Coronary artery (tissue), 2 donors: Measurements from ENCODE around the gene CYP46A1.

ENCODE experiments used
- DNase-seq: peaks from one replicate; pipeline ENCODE4 v3.0.0-alpha.2; 2017; ENCODE audit warnings: low spot score
- H3K27ac ChIP-seq, 2 donors: fragments of 200-600 bp; sonication (generic); one replicate each; pipeline ENCODE4 v1.5.1; 2016 to 2019
- H3K4me3 ChIP-seq: fragments of 200-600 bp; sonication (generic); 2 replicates; pipeline ENCODE4 v1.5.1; 2016; ENCODE audit warnings: mild to moderate bottlenecking, moderate library complexity
- TF ChIP-seq, protein P1 (sequence below): fragments of 200-600 bp; sonication (generic); IDR thresholded peaks from one replicate; pipeline ENCODE4 v1.5.1; 2019; ENCODE audit warnings: antibody characterized with exemption

Gene CYP46A1

DNA sequence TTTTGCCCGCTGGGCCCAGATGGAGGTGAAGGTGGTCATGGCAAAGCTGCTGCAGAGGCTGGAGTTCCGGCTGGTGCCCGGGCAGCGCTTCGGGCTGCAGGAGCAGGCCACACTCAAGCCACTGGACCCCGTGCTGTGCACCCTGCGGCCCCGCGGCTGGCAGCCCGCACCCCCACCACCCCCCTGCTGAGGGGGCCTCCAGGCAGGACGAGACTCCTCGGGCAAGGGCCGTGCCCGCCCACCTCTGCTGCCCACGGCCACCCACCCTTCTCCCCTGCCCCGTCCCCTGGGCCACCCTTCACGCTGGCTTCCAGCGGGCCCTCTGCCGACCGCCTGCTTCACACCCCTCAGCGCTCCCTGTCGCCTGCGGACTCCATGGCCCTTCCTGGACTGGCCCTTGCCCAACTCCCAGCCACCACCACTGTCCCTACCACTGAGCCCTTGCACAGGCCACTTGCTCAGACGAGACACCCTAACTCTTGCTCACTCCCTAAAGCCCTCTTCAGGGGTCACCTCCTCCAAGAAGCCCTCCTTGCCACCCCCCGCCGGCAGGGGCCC is 42.5 kb downstream of the CYP46A1 start:
- DNase-seq: peak; percentile 58
- Histone ChIP-seq H3K4me3 (no peak overlapping the region), H3K27ac (no peak overlapping the region)
- TF ChIP-seq, protein P1, sequence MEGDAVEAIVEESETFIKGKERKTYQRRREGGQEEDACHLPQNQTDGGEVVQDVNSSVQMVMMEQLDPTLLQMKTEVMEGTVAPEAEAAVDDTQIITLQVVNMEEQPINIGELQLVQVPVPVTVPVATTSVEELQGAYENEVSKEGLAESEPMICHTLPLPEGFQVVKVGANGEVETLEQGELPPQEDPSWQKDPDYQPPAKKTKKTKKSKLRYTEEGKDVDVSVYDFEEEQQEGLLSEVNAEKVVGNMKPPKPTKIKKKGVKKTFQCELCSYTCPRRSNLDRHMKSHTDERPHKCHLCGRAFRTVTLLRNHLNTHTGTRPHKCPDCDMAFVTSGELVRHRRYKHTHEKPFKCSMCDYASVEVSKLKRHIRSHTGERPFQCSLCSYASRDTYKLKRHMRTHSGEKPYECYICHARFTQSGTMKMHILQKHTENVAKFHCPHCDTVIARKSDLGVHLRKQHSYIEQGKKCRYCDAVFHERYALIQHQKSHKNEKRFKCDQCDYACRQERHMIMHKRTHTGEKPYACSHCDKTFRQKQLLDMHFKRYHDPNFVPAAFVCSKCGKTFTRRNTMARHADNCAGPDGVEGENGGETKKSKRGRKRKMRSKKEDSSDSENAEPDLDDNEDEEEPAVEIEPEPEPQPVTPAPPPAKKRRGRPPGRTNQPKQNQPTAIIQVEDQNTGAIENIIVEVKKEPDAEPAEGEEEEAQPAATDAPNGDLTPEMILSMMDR: no peak

DNA sequence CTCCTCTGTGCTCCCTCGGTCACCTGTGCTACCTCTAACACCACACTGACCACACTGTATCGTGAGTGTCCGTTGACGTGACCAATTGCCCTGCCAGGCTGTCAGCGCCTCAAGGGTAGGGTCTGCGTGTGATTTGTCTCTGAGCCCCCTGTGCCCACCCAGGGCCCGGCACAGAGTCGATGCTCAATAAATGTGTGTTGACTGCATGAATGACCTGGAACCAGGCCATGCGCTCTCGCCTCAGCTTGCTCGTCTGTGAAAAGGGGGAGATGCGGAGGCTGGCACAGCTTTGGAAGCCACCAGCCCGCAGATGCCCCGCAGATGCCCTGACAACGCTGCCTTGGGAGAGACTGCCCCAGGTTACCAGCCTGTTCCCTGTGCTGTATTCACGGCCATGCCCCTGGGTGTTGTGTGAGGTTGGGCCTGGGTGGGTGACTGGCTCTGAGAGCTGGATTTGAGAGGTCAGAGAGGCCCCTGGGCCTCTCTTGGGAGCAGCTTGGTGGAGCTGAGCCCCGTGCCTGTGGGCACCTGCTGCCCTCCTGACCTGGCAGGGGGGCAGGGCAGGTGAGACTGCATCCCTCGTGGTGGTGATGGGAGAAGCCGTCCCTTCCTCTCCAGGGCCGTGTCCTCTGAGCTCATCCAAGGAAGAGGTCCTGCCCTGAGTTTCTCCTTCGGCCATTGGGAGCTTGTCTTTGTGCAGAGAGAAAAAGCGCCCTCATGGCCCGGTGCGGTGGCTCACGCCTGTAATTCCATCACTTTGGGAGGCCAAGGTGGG is 43.2 kb downstream of the CYP46A1 start:
- H3K4me3 ChIP-seq: no peak overlapping the region
- TF ChIP-seq, protein P1: no peak
- peak; percentile 65 for DNase-seq
- no peak overlapping the region for H3K27ac ChIP-seq

DNA sequence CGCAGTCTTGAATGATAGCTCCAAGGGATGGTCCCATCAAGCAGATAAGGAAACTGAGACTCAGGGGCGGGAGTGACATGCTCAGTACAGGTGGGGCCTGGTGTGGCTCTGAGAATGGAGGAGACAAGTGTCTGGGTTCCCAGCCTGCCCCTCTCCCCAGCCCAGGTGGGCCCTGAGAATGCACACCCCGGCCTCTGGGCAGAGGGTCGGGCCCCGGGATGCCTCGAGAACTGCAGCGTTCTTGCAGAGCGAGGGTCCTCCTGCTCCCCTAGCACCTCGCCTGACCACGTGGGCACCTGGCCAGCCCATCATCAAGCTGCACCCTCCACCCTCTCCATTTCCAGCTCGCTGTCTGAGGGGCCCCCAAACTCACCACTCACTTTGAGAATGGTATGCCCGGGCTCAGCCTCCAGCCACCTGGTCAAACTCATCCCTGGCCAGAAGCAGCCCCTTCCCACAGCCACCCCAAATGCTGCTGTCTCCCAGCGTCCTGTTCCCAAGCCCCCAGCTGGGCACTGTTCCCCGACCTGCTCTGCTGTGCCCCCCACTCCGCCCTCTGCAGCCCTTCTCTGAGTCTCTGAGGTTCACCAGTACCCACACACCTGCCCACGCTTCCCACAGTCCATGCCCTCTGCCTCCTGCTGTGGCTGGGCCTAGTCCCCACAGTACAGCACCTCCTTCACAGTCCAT is 44.3 kb downstream of the CYP46A1 start:
- Histone ChIP-seq H3K4me3 (no peak overlapping the region), H3K27ac (no peak overlapping the region)
- TF ChIP-seq, protein P1: no peak
- DNase-seq: peak; percentile 54

DNA sequence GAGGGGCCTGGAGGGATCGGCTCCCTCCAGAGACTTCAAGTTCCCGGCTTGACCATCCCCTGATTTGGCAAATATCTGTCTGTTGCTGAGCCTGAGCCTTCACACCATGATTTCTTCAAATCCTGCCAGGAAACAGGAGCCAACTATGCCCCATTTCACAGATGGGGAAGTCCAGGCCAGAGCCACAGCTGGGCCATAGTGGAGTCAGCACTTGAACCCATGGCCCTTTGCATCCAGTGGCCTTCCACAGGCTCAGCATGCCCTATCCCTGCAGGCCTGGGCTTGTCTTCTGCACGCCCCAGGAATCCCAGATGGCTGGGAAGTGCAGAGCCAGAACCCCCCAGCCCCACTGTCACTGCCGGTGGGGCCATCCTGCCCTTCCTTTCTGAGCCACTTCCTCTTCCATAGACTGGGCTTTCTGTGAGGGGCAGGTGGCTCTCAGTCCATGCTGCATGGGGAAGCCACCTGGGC is 44.9 kb downstream of the CYP46A1 start:
- TF ChIP-seq, protein P1: no peak
- Histone ChIP-seq H3K27ac (no peak overlapping the region), H3K4me3 (no peak overlapping the region)
- DNase-seq: peak; percentile 61

DNA sequence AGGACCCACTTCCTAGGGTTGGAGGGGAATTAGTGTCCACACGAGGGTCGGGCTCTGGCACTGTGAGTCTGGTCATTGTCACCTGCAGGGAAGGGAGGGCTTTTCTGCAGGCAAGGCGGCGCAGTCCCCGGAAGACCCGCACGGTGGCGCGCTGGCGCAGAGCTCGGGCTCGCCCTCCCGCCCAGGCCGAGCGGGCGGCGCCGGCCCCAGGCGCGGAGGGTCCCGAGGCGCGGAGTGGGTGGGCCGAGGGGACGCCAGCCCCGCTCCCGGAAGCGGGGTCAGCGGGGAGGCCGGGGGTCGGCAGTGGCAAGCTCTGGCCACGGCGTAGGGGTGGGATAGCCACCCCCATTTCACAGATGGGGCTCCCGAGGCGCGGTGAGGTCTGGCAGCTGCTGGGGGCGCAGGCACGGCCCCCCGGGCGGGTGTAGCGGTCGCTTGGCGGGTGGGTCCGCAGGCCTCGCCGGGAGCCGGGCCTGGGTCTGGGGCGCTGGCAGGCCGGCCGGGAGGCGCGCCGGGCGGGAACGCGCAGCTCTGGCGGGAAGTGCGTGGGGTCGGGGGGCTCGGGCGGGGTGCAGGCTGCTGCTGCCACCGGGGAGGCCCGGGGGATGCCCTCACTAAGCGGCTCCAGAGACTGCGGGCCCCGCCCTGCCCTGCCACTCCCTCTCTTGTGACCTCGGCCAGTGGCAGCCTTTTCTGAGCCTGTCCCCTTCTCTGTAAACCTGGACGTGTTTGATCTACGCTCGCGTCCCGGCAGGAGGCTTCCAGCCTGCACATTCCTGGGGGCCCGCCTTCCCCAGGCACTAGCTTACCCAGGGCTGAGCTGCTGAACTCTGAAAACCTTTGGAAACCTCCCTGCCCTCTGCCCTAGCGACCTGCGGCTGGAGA is 46.1 kb downstream of the CYP46A1 start:
- H3K4me3 ChIP-seq: peak overlapping the region; percentile 75
- H3K27ac ChIP-seq: peak overlapping the region; percentile 32 to 37
- peak; percentile 71 for DNase-seq
- TF ChIP-seq, protein P1: peak; percentile 92

DNA sequence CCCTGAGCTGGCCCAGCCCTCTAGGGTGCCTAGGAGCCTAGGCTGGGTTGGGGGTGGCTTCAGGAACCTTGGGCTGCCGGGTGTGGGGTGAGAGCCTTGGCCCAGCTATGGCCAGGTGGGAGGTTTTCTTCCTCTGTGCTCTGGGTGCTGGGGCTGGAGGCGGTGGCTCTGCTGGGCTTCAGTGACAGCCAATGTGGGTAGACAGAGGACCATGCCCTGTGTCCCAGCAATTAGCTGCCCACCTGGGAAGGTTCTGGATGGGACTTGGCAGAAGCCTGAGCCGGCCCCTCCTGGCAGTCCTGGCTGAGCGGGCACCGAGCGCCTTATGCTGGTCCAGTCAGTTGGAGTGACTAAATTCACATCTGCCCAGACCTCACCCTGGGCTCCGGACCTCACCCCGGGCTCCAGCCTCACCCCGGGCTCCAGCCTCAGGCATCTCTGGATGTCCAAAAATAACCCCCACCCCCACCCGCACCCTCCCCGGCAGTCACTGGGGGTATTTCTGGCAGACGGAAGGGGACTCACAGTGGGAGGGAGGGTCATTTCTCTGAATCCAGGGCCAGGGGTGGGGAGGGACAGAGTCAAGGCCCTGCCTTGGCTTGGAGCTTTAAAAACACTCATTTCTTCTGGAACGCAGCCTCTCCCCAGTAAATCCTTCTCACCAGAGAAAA is 46.9 kb downstream of the CYP46A1 start:
- TF ChIP-seq, protein P1: no peak
- Histone ChIP-seq H3K4me3 (peak overlapping the region; percentile 75), H3K27ac (peak overlapping the region; percentile 37 to 49)
- DNase-seq: peak; percentile 71
